Gastroesophageal sphincter (tissue), 3 donors: Measurements from ENCODE around the gene TMTC2.

ENCODE experiments used
- POLR2A ChIP-seq, 2 donors: fragments of 450-650 bp; IDR thresholded peaks; one replicate each; pipeline ENCODE4 v1.6.1; 2017; ENCODE audit warnings: antibody characterized with exemption in 2 of 2, mild to moderate bottlenecking in 2 of 2, moderate library complexity in 1 of 2
- TF ChIP-seq, protein P1 (sequence below), 4 experiments: fragments of 200-600 bp in 2 of 4; fragments of 450-650 bp in 2 of 4; sonication (generic) in 1 of 4; IDR thresholded peaks; one replicate each; pipeline ENCODE4 v1.5.1; 2017 to 2019; ENCODE audit warnings: antibody characterized with exemption in 4 of 4, mild to moderate bottlenecking in 2 of 4, moderate library complexity in 2 of 4

DNA sequence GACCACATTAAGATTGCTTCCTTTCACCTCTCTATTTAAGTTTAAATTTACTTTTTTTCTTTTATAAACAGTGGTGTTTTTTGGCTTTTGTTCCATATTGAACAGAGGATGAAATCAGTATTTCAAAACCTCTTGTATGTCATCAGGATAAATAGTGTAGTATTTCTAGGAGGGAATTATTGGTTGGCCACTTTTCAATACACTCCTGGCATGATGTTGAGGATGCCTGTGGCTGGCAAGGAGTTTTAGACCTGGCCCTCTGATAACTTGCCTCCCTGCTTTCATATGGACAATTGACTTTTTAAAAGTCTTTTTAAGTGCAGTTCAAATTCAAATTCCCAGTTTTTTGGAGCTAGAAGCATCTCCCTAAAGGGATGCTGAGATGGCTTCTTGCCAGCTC, 9.8 kb downstream of the TMTC2 start:
- TF ChIP-seq POLR2A (IDR thresholded peaks at IDR 0.05) = no peak
- TF ChIP-seq, protein P1, sequence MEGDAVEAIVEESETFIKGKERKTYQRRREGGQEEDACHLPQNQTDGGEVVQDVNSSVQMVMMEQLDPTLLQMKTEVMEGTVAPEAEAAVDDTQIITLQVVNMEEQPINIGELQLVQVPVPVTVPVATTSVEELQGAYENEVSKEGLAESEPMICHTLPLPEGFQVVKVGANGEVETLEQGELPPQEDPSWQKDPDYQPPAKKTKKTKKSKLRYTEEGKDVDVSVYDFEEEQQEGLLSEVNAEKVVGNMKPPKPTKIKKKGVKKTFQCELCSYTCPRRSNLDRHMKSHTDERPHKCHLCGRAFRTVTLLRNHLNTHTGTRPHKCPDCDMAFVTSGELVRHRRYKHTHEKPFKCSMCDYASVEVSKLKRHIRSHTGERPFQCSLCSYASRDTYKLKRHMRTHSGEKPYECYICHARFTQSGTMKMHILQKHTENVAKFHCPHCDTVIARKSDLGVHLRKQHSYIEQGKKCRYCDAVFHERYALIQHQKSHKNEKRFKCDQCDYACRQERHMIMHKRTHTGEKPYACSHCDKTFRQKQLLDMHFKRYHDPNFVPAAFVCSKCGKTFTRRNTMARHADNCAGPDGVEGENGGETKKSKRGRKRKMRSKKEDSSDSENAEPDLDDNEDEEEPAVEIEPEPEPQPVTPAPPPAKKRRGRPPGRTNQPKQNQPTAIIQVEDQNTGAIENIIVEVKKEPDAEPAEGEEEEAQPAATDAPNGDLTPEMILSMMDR (IDR thresholded peaks at IDR 0.05) = no peak
